Esophagus squamous epithelium (tissue), 5 donors: ENCODE data around the gene ZNF487. TPM values are rescaled to one million over a fixed set of nuclear protein-coding genes. Genes with fewer than 3 reads are reported as not detected.

Experiments
- DNase-seq: peaks from one replicate; lab custom pipeline; 2025; lab: John Stamatoyannopoulos, UW
- H3K27ac ChIP-seq, 4 donors: fragments of 200-600 bp; sonication (generic); one replicate each; pipeline ENCODE4 v1.5.1; 2016 to 2019; ENCODE audit warnings: mild to moderate bottlenecking in 1 of 4
- H3K27me3 ChIP-seq, 4 donors: fragments of 200-600 bp; sonication (generic); 1 replicate in 3 of 4; 2 replicates in 1 of 4; pipeline versions ENCODE4 v1.5.1 to v1.6.0; 2017 to 2021; ENCODE audit warnings: antibody characterized with exemption in 1 of 4
- H3K36me3 ChIP-seq, 3 donors: fragments of 200-600 bp; sonication (generic); one replicate each; pipeline ENCODE4 v1.5.1; 2016 to 2019
- H3K4me1 ChIP-seq, 3 donors: fragments of 200-600 bp; sonication (generic); one replicate each; pipeline ENCODE4 v1.5.1; 2017 to 2019
- H3K4me3 ChIP-seq, 4 donors: fragments of 200-600 bp; sonication (generic); 1 replicate in 3 of 4; 2 replicates in 1 of 4; pipeline ENCODE4 v1.5.1; 2016 to 2019; ENCODE audit warnings: mild to moderate bottlenecking in 2 of 4, moderate library complexity in 1 of 4
- H3K9me3 ChIP-seq, 3 donors: fragments of 200-600 bp; sonication (generic); one replicate each; pipeline ENCODE4 v1.5.1; 2016 to 2019
- POLR2A ChIP-seq, 4 donors: fragments of 450-650 bp; IDR thresholded peaks; one replicate each; pipeline ENCODE4 v1.6.1; 2017; ENCODE audit warnings: antibody characterized with exemption in 4 of 4, mild to moderate bottlenecking in 4 of 4, moderate library complexity in 3 of 4
- WGBS, 2 donors: methylation state at CpG; one replicate each; pipeline ENCODE4 v1.1.5; 2018; 5-methylcytosine and 5-hydroxymethylcytosine counted together
- intact Hi-C: fragments of 100-400 bp; cut with DNase I; formaldehyde crosslinking; loops from one replicate; pipeline ENCODE4 v1.15.0; 2022
- total RNA-seq, 4 donors: library from RNA; depleted of rRNA; stranded (reverse); fragments of >200 nt; gene quantifications; one replicate each; pipeline ENCODE4 v1.1.0, GENCODE V29; 2016
- TF ChIP-seq, protein P1 (sequence below), 6 experiments: fragments of 450-650 bp in 4 of 6; fragments of 200-600 bp in 2 of 6; sonication (generic) in 2 of 6; IDR thresholded peaks; one replicate each; pipeline ENCODE4 v1.5.1; 2016 to 2019; ENCODE audit warnings: antibody characterized with exemption in 6 of 6, mild to moderate bottlenecking in 4 of 6, moderate library complexity in 4 of 6
- donor health status: DM: yes; HTN: yes; CAD: no.

Gene ZNF487
- total RNA-seq, 4 donors from 2014 or later = 1.7 to 4.6 (median 4.2) TPM

DNA sequence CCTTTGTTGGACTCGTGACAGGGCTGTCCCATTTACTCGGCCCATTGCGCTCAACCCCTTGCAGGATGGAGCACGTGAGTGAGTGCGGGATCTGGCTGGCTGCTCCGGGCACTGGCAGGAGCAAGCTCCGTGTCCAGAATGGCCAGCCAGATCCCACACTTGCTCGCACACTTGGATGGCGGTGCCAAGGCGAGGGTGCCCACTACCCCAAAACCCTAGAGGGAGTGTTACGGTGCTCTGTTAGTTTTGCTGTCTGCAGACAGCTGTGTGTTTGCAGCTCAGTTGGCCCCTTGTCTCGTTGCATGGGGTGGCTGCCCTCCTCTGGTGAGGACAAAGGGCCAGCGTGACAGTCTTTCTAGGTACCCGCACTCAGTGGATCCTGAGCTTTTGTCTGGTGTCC is 34.2 kb downstream of the ZNF487 start:
- H3K4me1 ChIP-seq = no peaks in the 10 kb centered on the region
- no peaks in the 10 kb centered on the region for H3K36me3 ChIP-seq
- no peak for DNase-seq
- intact Hi-C loops = loop anchor here (10.0 kb wide), 1 partner anchor 186 kb away; no protein-coding TSS in a partner anchor
- no peaks in the 10 kb centered on the region for H3K27me3 ChIP-seq
- no peak overlapping the region for H3K27ac ChIP-seq
- no peaks in the 10 kb centered on the region for H3K9me3 ChIP-seq
- WGBS, 2 donors = 80 to 89% methylated on average over 2 to 4 of the region's 14 CpGs
- H3K4me3 ChIP-seq = no peak overlapping the region
- TF ChIP-seq, protein P1, sequence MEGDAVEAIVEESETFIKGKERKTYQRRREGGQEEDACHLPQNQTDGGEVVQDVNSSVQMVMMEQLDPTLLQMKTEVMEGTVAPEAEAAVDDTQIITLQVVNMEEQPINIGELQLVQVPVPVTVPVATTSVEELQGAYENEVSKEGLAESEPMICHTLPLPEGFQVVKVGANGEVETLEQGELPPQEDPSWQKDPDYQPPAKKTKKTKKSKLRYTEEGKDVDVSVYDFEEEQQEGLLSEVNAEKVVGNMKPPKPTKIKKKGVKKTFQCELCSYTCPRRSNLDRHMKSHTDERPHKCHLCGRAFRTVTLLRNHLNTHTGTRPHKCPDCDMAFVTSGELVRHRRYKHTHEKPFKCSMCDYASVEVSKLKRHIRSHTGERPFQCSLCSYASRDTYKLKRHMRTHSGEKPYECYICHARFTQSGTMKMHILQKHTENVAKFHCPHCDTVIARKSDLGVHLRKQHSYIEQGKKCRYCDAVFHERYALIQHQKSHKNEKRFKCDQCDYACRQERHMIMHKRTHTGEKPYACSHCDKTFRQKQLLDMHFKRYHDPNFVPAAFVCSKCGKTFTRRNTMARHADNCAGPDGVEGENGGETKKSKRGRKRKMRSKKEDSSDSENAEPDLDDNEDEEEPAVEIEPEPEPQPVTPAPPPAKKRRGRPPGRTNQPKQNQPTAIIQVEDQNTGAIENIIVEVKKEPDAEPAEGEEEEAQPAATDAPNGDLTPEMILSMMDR (IDR thresholded peaks at IDR 0.05) = no peak
- no peak for TF ChIP-seq POLR2A (IDR thresholded peaks at IDR 0.05)

DNA sequence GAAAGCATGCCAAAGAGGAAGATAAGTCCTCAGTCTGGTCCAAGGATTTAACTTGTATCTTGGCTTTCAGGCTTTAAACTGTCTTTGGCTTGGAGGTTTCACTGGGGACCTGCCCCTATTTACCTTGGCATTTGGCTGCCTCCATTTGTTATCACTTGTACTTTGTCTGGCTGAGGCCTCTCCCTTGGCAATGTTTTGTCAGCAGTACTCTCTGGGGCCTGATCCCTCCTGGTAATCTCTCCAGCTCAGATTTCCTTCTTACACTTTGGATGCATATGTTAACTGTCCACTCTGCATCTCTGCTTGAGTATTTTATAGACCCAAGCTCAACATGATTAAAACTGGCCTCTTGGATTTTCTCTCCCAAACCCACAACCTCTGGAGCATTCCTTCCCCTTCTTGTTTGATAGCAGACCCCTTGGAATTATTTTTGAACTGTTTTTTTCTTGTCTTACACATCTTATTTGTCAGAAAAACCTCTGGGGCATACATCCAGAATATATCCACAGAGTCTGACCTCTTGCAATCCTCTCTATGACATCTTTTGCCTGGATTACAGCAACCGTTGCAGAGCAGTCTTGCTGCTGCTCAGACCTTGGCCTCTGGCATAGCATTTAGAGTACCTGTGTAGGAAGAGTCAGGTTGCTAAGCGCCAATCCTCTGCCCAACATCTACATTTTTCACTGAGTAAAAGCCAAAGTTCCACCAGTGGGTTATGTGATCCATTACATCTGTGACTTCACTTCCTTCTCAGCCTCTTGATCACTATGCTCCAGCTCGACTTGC is 35.2 kb downstream of the ZNF487 start:
- Histone ChIP-seq H3K4me3 (no peak overlapping the region), H3K4me1 (no peaks in the 10 kb centered on the region), H3K27ac (no peak overlapping the region), H3K27me3 (no peaks in the 10 kb centered on the region), H3K36me3 (no peaks in the 10 kb centered on the region), H3K9me3 (no peaks in the 10 kb centered on the region)
- intact Hi-C loops = loop anchor here (10.0 kb wide), 1 partner anchor 187 kb away; no protein-coding TSS in a partner anchor
- TF ChIP-seq POLR2A (IDR thresholded peaks at IDR 0.05) = no peak
- TF ChIP-seq, protein P1 (IDR thresholded peaks at IDR 0.05) = no peak
- 76 to 90% methylated on average over 3 of the region's 3 CpGs for WGBS, 2 donors
- DNase-seq = no peak

DNA sequence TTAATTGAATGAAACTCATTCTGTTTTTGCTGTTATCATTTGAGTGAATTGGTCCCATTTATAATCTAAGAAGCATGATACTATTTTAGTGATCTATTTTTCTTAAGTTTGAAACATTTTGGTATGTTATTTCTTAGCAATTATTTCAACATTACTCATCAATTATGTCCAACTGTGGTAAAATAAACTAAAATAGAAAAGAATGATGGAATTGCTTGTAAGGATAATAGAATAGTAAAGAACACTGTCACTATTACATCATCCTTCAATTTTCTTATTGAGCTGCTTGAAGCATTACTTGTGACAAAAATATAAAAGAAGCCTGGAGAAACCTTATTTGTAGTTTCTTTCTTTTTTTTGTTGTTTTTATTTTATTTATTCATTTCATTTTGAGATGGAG is 42.4 kb downstream of the ZNF487 start:
- no peak overlapping the region for H3K4me3 ChIP-seq
- DNase-seq = no peak
- H3K36me3 ChIP-seq = peaks cover 0 to 24% (median 0%) of the 10 kb centered on the region in 3 donors
- peaks cover 8 to 43% (median 37%) of the 10 kb centered on the region in 3 donors for H3K9me3 ChIP-seq
- intact Hi-C loops = loop anchor here (10.0 kb wide), 1 partner anchor 194 kb away; no protein-coding TSS in a partner anchor
- H3K4me1 ChIP-seq = no peaks in the 10 kb centered on the region
- TF ChIP-seq POLR2A (IDR thresholded peaks at IDR 0.05) = no peak
- TF ChIP-seq, protein P1 (IDR thresholded peaks at IDR 0.05) = no peak
- H3K27me3 ChIP-seq = no peaks in the 10 kb centered on the region
- H3K27ac ChIP-seq = no peak overlapping the region

DNA sequence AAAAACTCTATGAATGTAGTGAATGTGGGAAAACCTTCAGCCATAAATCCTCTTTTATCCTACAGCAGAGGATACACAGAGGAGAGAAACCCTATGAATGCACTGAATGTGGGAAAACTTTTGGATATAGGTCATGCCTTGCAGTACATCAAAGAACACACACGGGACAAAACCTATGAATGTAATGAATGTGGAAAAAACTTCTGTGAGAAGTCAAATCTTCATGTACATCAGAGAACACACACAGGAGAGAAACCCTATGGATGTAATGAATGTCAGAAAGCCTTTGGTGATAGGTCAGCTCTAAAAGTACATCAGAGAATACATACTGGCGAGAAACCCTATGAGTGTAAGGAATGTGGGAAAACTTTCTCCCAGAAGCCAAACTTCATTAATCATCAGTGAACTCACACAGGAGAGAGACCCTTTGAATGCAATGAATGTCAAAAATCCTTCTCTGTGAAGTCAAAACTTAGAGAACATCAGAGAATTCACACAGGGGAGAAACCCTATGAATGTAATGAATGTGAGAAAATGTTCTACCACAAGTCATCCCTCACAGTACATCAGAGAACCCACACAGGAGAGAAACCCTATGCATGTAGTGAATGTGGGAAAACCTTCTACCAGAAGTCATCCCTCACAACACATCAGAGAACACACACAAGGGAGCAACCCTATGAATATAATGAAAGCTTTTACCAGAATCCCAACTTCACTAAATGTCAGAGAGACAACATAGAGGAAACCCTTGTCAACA is 45.6 kb downstream of the ZNF487 start:
- Histone ChIP-seq H3K9me3 (peaks cover 8 to 74% (median 37%) of the 10 kb centered on the region in 3 donors), H3K36me3 (peaks cover 0 to 24% (median 0%) of the 10 kb centered on the region in 3 donors), H3K27me3 (no peaks in the 10 kb centered on the region), H3K4me1 (no peaks in the 10 kb centered on the region), H3K4me3 (no peak overlapping the region), H3K27ac (no peak overlapping the region)
- intact Hi-C loops = no loop called here
- DNase-seq = no peak
- WGBS, 2 donors = 80 to 95% methylated on average over 2 of the region's 2 CpGs
- TF ChIP-seq, protein P1 (IDR thresholded peaks at IDR 0.05) = no peak
- TF ChIP-seq POLR2A (IDR thresholded peaks at IDR 0.05) = no peak

DNA sequence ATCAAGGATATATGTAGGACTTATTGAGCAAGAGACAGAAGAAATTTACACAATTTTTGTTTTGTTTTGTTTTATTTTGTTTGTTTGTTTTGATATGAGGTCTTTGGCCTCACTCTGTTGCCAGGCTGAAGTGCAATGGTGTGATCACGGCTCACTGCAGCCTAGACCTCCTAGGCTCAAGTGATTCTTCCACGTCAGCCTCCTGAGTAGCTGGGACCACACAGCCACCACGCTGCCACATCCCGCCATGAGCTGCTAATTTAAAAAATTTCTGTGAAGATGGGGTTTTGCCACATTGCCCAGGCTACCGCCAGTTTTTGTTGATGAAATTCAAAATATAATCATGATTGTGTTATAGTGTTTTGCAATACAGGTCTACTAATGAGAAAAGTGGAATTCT is 54.9 kb downstream of the ZNF487 start:
- TF ChIP-seq POLR2A (IDR thresholded peaks at IDR 0.05) = no peak
- TF ChIP-seq, protein P1 (IDR thresholded peaks at IDR 0.05) = no peak
- H3K9me3 ChIP-seq = peaks cover 0 to 8% (median 0%) of the 10 kb centered on the region in 3 donors
- WGBS, 2 donors = 92 to 95% methylated on average over 5 of the region's 5 CpGs
- no peak overlapping the region for H3K4me3 ChIP-seq
- no peaks in the 10 kb centered on the region for H3K27me3 ChIP-seq
- H3K4me1 ChIP-seq = no peaks in the 10 kb centered on the region
- no peak overlapping the region for H3K27ac ChIP-seq
- DNase-seq = no peak
- intact Hi-C loops = no loop called here
- no peaks in the 10 kb centered on the region for H3K36me3 ChIP-seq
